Activated naive CD4-positive, alpha-beta T cell treated with anti-CD3 and anti-CD28 coated beads, Interleukin-2, amount 50 U/mL, for 72 hours (primary cell): Measurements from ENCODE around the gene RGL1. TPM values are rescaled to one million over a fixed set of nuclear protein-coding genes. Genes with fewer than 3 reads are reported as not detected.

Experiments
- ATAC-seq, 2 donors: fragments of 150-1000 bp; cut with Tn5 transposase; 2 replicates each; pipeline ENCODE4 v1.10.0; 2021; ENCODE audit warnings: mild to moderate bottlenecking in 2 of 2, moderate library complexity in 2 of 2
- DNase-seq, 2 donors: peaks; one replicate each; pipeline ENCODE4 v3.0.0; 2021 to 2022; ENCODE audit warnings: low spot score in 2 of 2
- H3K27ac Mint-ChIP-seq, 2 donors: one replicate each; pipeline ENCODE4 v1.8.0; 2022; ENCODE audit warnings: mild to moderate bottlenecking in 2 of 2, mixed read lengths in 2 of 2
- H3K36me3 Mint-ChIP-seq, 2 donors: one replicate each; pipeline ENCODE4 v1.8.0; 2022; ENCODE audit warnings: mixed read lengths in 2 of 2
- H3K9me3 Mint-ChIP-seq, 2 donors: one replicate each; pipeline ENCODE4 v1.8.0; 2022; ENCODE audit warnings: mixed read lengths in 2 of 2
- total RNA-seq, 2 donors: library from RNA; stranded (reverse); gene quantifications; one replicate each; pipeline ENCODE4 v1.2.3, GENCODE V29; 2022

RGL1 gene
- total RNA-seq, 2 donors from 2014 or later: 3.2 TPM

DNA sequence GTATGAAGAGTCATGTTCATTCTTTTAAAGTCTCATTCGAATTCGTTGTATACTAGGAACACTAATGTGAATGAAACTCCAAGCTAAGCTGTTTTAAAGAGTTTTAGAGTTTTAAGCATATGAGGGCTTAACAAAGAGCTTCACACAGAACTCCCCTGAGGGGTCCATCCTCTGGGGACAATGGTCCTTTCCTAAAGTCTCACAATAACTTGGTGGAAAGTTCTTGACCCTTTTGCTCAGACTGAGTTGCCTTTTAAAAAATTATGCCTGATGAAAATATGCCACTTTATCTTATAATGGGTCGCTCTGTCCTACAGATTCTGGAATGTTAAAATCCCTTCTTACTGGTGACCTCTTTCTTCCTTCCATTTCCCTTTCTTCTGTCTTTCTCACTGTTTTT, 64.3 kb downstream of the RGL1 start:
- DNase-seq (no peak), ATAC-seq (no peak)
- no peak overlapping the region for H3K27ac Mint-ChIP-seq
- peaks cover 0 to 1% of the 10 kb centered on the region in 2 donors for H3K36me3 Mint-ChIP-seq
- peaks cover 0 to under 1% of the 10 kb centered on the region in 2 donors for H3K9me3 Mint-ChIP-seq

DNA sequence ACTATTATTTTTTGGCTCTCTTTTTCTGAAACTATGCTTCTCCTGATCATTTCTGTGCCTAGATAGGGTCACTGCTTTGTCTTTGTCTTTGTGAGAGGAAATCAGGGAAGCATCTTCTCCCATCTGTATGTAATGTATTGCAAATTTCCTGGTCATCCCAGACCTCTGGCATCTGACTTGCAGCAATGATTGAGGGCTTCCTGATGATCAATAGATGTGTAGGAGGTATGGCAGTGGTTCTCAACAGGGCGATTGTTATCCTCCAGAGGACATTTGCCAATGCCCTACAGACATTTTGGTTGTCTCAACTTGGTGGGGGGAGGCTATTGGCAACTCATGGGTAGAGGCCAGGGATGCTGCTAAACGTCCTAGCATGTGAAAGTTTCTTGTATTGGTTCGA, 64.7 kb downstream of the RGL1 start:
- H3K27ac Mint-ChIP-seq: no peak overlapping the region
- peaks cover 3 to 6% of the 10 kb centered on the region in 2 donors for H3K36me3 Mint-ChIP-seq
- ATAC-seq: no peak
- peaks cover 0 to 5% of the 10 kb centered on the region in 2 donors for H3K9me3 Mint-ChIP-seq
- no peak for DNase-seq

DNA sequence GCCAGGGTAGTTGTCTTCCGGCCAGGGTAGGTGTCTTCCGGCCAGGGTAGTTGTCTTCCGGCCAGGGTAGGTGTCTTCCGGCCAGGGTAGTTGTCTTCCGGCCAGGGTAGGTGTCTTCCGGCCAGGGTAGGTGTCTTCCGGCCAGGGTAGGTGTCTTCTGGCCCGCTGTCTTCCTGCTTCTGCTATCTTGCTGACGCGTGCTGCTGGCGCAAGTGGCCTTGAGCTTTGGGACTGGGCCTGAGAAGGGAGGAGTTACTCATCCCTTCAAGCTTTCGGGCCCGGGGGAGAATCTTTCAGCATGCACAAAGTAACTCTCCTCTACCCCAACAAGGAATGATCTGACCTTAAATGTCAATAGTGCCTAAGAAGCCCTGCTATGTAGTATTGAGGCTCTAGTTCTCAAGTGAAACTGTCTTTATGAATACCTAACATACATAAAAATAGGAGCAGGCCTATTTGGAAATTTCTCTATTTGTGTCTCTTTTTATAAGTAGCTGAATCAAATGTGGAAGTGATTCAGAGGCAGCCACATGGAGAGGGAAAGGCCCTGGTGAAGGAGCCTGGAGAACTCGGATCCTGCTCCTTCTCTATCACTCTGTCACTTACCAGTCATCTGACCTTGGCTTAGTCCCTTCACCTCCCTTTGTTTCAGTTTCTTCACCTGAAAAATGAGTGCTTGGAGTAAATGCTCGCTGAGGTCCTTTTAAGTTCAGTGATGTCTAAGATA, 65.6 kb downstream of the RGL1 start:
- Mint-ChIP-seq H3K9me3 (peaks cover 0 to 5% of the 10 kb centered on the region in 2 donors), H3K27ac (peak overlapping the region in 1 of 2 donors; percentile 13), H3K36me3 (peaks cover 4 to 7% of the 10 kb centered on the region in 2 donors)
- no peak for DNase-seq
- no peak for ATAC-seq

DNA sequence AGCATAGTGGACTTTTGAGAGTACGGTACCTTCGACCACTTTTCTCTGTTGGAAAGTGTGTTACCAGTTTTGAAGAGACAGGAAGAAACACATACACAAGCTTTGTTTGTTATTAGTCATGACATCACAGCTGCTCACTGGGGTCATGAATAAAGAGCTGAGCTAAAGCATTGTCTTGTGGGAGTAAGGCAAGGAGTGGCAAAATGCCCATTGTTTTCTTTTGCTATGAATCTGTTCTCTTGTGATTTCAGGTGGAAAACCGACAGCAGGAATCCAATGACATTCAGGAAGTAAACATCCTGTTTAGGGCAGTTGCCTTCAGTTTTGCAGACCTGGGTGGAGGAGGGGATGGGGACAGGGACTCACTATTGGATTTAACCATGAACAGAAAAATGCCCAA, 66.2 kb downstream of the RGL1 start:
- ATAC-seq (no peak), DNase-seq (no peak)
- H3K9me3 Mint-ChIP-seq: peaks cover 0 to 5% of the 10 kb centered on the region in 2 donors
- peaks cover 4 to 7% of the 10 kb centered on the region in 2 donors for H3K36me3 Mint-ChIP-seq
- H3K27ac Mint-ChIP-seq: peak overlapping the region in 1 of 2 donors; percentile 13

DNA sequence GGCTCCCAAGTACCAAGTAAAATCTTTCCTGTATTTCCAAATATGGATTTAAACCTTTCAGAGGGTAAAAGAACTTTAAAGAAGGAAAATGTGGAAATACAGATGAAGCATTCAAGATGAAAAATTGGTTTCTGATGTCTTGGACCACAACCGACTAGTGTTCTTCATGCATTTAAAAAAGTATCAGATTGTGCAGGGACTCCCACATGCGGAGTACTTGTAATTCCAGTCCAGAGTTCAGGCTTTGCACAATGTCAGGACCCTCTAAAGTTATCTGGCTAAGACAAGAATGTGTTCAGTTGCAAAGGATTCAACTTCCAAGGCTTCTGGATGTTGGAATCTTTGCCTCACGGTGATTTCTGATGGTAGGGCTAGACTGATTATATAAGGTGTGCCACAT, 66.7 kb downstream of the RGL1 start:
- Mint-ChIP-seq H3K36me3 (peaks cover 4 to 7% of the 10 kb centered on the region in 2 donors), H3K9me3 (peaks cover 0 to 5% of the 10 kb centered on the region in 2 donors), H3K27ac (no peak overlapping the region)
- ATAC-seq: no peak
- no peak for DNase-seq

DNA sequence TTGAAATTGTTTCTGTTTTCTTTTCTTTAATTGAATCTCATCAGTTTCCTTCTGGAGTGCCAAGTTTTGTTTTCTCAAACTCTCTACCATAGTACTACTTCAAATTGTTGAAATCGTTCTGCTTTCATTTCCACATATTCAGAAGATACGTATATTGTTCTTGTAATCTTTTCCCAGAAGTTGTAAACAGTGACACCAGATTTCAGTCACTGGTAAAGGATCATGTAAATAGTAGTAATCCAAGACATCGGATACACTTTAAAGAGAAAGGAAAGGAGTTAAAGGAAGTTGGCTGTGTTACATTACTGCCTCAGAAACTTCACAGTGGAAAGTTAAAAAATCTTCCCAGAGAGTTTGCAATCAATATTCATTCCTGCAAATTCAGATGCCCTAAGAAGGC, 67.5 kb downstream of the RGL1 start:
- DNase-seq: no peak
- Mint-ChIP-seq H3K36me3 (peaks cover 4 to 7% of the 10 kb centered on the region in 2 donors), H3K27ac (no peak overlapping the region), H3K9me3 (peaks cover 0 to 5% of the 10 kb centered on the region in 2 donors)
- ATAC-seq: no peak

DNA sequence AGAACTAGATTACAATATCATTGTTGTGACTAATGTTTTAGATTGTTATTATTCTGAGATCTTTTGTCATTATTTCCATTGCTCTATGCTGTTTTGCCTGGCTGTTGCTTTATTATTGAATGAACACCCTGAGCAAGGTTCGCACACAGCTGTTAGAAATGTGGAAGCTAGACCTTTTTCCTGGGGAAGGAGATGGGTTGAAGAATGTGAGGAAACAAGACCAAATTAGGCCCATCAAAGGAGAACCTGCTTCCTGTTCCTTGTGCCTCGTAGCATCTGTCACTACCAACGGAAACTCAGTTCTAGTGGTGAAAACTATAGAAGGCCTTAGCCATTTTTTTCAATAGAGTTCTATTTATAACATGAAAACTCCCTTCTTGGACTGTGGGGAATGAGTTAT, 68.7 kb downstream of the RGL1 start:
- H3K36me3 Mint-ChIP-seq: peaks cover 4 to 7% of the 10 kb centered on the region in 2 donors
- H3K9me3 Mint-ChIP-seq: peaks cover 0 to 5% of the 10 kb centered on the region in 2 donors
- no peak for DNase-seq
- peak; percentile 32 to 53 for ATAC-seq
- H3K27ac Mint-ChIP-seq: no peak overlapping the region

DNA sequence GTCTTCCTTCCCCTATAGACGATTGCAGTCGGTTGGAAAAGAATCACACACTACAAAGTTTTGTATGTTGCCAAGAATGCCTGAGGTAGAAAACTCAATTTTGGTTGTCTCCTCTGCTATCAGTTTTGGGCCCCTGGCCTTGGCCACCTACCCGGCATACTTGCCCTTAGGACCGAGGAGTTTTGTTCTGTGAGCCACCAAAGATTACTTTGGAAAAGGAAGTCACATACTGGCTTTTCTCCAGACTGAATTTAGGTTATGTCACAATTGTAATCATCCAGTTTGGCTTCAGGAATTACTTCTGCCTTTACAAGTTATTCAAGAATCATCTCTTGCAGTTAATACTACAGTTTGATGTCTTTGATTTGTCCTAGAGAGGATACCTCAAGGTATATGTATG, 71.4 kb downstream of the RGL1 start:
- H3K27ac Mint-ChIP-seq: no peak overlapping the region
- peaks cover 4 to 7% of the 10 kb centered on the region in 2 donors for H3K36me3 Mint-ChIP-seq

DNA sequence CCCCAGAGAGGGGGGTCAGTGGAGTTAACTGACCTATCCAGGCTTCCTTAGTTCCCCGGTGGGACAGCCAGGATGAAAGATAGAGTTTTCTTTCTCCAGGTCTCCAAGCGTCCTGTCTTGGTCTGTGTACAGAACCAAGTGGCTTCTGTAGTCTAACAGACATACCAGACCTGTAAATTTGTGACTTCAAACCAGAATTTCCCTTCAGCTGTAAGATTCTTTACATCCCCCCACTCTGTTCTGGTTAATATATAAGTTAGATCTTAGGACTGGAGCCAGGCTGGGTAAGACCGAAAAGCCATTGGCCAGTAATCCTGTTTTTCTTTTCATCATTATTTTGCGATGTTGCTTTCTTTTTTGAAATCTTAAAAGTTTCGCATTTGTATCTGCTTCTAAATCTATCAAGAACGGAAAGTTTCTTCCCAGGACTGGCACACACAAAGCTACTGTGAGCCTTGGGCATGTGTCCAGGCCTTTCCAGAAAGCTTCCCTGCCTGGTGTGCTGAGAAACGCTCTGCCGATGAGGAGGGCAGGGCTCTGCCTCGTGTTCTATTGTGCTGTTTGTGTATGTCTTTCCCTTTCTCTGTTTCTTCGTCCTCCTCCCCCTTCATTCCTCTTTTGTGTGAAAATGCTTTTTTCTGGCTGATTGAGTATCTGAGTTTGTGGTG, 72.3 kb downstream of the RGL1 start:
- H3K9me3 Mint-ChIP-seq: peaks cover 0 to 5% of the 10 kb centered on the region in 2 donors
- H3K27ac Mint-ChIP-seq: peak overlapping the region in 1 of 2 donors; percentile 6
- DNase-seq (no peak), ATAC-seq (no peak)
- peaks cover 4 to 7% of the 10 kb centered on the region in 2 donors for H3K36me3 Mint-ChIP-seq

More for the DNA sequence above, 71.4 kb downstream of the RGL1 start:
- H3K9me3 Mint-ChIP-seq: peaks cover 0 to 5% of the 10 kb centered on the region in 2 donors
- DNase-seq (no peak), ATAC-seq (no peak)

DNA sequence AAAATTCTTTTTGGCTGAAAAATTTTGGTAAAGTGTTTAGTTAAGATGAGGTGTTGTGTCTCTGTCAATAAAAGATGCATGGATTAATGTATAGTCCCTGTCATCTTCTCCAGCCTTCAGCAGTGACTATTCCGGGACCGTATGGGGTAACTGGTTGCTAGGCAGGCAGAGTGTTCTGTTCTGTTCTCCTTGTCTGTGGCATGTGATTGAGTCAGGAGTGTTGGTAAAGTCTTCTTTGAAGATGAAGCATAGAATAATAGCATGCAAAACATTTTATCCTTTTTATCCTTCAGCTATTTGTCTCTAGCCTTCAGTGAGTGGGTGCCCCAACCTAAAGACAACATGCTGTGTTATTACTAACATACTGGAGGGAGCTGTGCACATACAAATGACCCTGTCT, 74.6 kb downstream of the RGL1 start:
- no peak overlapping the region for H3K27ac Mint-ChIP-seq

DNA sequence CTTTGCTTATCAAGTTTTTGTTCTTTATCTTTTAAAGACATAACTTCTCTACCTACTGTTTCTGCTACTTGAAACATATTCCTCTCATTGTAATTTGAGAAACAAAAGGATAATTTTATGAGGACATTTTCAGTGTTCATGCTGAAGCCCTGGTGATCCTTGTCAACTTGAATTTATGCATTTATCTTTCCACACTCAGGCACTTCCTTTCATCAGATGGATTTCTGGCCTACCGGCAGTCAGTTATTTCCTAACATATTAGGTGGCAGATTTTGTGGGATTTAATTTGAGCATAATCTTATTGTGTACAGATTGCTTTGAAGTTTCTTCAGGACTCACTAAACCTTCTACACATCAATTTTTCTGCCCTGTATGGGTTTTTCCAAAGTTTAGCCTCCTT, 75.0 kb downstream of the RGL1 start:
- Mint-ChIP-seq H3K27ac (no peak overlapping the region), H3K9me3 (peaks cover 0 to 5% of the 10 kb centered on the region in 2 donors), H3K36me3 (peaks cover 9 to 18% of the 10 kb centered on the region in 2 donors)
- DNase-seq: no peak
- no peak for ATAC-seq

More for the DNA sequence above, 74.6 kb downstream of the RGL1 start:
- ATAC-seq: no peak
- peaks cover 12 to 16% of the 10 kb centered on the region in 2 donors for H3K36me3 Mint-ChIP-seq
- peaks cover 0 to 7% of the 10 kb centered on the region in 2 donors for H3K9me3 Mint-ChIP-seq
- DNase-seq: no peak

DNA sequence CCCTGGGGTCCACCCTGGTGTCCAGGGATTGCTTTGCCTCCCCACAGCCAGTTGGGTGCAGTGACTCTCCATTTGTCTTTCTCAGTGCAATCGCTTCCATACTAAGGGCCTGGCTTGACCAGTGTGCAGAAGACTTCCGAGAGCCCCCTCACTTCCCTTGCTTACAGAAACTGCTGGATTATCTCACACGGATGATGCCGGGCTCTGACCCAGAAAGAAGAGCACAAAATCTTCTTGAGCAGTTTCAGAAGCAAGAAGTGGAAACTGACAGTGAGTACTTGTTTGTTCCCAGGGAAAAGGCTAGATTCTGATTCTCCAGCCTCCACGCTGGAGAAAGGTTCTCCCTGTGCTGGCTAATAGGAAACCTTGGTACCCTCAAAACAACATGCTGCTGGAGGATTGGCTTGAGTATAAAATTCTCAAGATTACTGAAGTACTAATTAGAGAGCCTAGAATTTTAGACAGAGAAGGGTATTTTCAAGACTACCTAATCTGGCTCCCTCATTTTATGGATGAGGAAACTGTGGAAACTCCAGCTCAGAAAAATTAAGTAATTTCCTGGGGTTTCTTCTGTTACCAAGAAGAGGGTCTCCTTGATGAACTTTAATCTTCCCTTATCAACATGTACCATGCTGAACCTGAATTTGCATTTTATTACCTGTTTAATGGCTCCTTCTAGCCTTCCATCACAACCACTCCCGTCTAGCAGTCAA, 75.8 kb downstream of the RGL1 start:
- DNase-seq: no peak
- no peak overlapping the region for H3K27ac Mint-ChIP-seq
- peaks cover 0 to 5% of the 10 kb centered on the region in 2 donors for H3K9me3 Mint-ChIP-seq
- peaks cover 9 to 24% of the 10 kb centered on the region in 2 donors for H3K36me3 Mint-ChIP-seq
- ATAC-seq: no peak

DNA sequence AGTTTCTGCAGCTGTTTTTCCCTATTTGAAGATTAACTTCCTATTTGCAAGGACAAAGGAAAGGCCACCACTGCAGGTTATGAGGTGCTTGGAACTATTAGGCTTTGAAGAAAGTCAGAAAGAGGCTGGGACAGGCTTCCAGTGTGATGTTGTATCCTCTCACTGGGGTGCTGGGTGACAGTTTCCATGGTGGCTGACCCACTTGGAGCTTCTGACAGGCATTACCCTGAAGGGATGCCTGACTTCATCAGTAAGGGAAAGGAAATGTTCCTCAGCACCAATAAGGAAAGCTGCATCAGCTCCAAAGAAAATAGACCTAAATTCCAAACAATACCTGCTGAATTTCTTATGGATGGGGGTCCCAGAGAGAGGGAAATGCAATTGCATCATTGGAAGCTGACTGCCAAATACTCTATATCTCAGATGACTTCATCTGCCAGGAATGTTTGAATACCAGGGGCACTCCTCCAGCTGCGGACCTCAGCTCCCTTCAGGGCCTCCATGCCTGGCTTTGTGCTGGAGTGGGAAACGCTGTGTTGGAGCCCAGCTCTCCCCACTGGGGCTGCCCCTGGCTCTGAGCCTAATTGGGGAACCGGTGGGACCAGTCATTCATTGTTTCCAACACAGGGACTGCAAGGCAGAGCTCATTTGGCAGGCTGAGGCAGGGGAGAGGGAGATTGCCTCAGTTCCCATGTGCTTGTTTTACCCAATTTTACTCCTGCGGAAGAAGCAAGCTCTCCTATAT, 76.6 kb downstream of the RGL1 start:
- Mint-ChIP-seq H3K36me3 (peaks cover 9 to 24% of the 10 kb centered on the region in 2 donors), H3K27ac (no peak overlapping the region), H3K9me3 (peaks cover 0 to 5% of the 10 kb centered on the region in 2 donors)
- DNase-seq (no peak), ATAC-seq (no peak)

DNA sequence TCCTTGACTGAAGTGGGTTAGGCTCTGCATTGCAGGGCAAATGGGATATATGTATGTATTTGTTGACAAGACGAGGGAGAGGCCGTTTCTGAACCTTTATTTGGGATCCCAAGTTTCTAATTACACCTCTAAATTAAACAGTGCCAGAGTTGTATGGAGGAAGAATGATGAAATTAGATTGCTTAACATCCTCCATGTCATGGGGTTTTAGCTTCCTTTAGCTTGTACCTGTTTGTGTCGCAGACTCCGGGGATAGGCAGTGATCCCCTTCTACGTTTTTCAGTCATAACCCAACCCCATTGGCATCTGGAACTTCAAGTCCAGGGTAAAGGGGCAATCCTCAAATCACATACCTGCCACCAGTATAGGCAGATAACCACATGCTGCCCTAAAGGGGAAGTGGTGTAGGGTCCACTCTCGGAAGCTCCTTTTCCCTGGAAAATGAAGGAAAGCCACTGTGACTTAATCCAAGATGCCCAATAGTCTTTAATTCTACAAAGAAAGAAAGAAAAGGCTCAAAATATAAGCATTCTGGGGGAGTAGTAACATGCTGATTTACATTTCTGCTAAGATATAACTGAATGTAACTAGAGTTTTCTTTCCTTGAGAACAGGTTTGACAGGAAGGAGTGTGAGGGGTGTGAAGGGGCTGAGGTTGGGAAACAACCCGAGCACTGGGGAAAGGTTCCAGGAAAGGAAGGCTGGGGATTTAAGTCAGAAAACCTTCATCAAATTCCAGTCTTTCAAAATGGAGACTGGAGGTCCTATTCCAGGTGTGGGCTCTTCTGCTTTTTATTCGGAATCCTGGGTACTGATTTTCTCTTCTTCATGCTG, 77.6 kb downstream of the RGL1 start:
- Mint-ChIP-seq H3K36me3 (peaks cover 9 to 24% of the 10 kb centered on the region in 2 donors), H3K27ac (no peak overlapping the region), H3K9me3 (peaks cover 0 to 5% of the 10 kb centered on the region in 2 donors)
- no peak for ATAC-seq
- no peak for DNase-seq

DNA sequence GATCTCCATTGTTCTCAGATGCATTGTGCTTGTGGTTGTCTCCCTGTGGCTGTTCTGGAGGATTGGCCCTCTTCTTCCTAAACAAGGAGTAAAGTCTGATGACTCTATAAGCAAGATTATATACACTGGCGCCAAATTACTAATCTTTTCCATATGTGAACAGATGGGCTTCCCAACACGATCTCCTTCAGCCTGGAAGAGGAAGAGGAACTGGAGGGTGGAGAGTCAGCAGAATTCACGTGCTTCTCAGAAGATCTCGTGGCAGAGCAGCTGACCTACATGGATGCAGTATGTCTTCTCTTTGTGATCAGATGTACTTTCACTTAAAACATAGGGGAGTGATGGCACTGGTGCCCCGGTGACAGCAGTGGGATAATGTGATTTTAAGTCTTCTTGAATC, 78.7 kb downstream of the RGL1 start:
- no peak for ATAC-seq
- peaks cover 9 to 24% of the 10 kb centered on the region in 2 donors for H3K36me3 Mint-ChIP-seq
- no peak overlapping the region for H3K27ac Mint-ChIP-seq

DNA sequence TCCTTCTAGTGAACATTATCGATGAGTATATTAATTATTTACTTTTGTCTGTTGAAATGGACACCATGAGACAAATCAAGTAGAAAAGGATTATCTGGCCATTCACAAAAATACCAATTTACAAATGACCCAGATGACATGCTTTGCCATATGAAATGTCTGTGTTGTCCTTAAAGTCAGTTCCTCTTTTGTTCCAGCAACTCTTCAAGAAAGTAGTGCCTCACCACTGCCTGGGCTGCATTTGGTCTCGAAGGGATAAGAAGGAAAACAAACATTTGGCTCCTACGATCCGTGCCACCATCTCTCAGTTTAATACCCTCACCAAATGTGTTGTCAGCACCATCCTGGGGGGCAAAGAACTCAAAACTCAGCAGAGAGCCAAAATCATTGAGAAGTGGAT, 79.6 kb downstream of the RGL1 start:
- H3K27ac Mint-ChIP-seq: no peak overlapping the region
- peaks cover 9 to 24% of the 10 kb centered on the region in 2 donors for H3K36me3 Mint-ChIP-seq
- no peak for ATAC-seq

More for the DNA sequence above, 78.7 kb downstream of the RGL1 start:
- DNase-seq: no peak
- H3K9me3 Mint-ChIP-seq: peaks cover 0 to 5% of the 10 kb centered on the region in 2 donors

More for the DNA sequence above, 79.6 kb downstream of the RGL1 start:
- DNase-seq: no peak
- peaks cover 0 to 5% of the 10 kb centered on the region in 2 donors for H3K9me3 Mint-ChIP-seq
